K562 (cell line): ENCODE results near the gene BLM. TPM values are rescaled to one million over a fixed set of nuclear protein-coding genes. Genes with fewer than 3 reads are reported as not detected.

Source experiments
- ATF7 ChIP-seq: fragments of 450-650 bp; IDR thresholded peaks from 2 replicates; pipeline ENCODE4 v1.7.1; 2014; ENCODE audit warnings: mild to moderate bottlenecking, moderate library complexity
- CBFA2T2 ChIP-seq: fragments of 450-650 bp; conservative IDR thresholded peaks from 2 replicates; pipeline ENCODE4 v1.6.1; 2017; ENCODE audit warnings: mild to moderate bottlenecking
- CCNT2 ChIP-seq: IDR thresholded peaks from 2 replicates; pipeline ENCODE4 v1.6.1; 2011; ENCODE audit warnings: borderline replicate concordance, low read depth, mild to moderate bottlenecking, moderate library complexity, mixed read lengths, low read length; ENCODE audit not compliant: insufficient read length; ENCODE audit errors: extremely low read depth
- ERF ChIP-seq: fragments of 450-650 bp; formaldehyde crosslinking; IDR thresholded peaks from 2 replicates; pipeline ENCODE4 v1.4.0; 2020; ENCODE audit warnings: mild to moderate bottlenecking, mixed read lengths
- FIP1L1 ChIP-seq: fragments of 200-400 bp; formaldehyde crosslinking; IDR thresholded peaks from 2 replicates; pipeline ENCODE4 v1.6.1; 2018; ENCODE audit warnings: mild to moderate bottlenecking, low read depth, low read length; ENCODE audit not compliant: poor library complexity, severe bottlenecking
- HNRNPH1 ChIP-seq: fragments of 200-400 bp; formaldehyde crosslinking; optimal IDR thresholded peaks from 2 replicates; pipeline ENCODE3; 2017; ENCODE audit warnings: low read depth, mild to moderate bottlenecking, low read length, moderate library complexity
- PPARD ChIP-seq: fragments of 250-450 bp; sonication (Bioruptor Pico); IDR thresholded peaks from 2 replicates; pipeline ENCODE4 v1.8.0; 2022; ENCODE audit warnings: inconsistent platforms, mild to moderate bottlenecking, moderate library complexity
- RBM17 ChIP-seq: fragments of 200-400 bp; formaldehyde crosslinking; IDR thresholded peaks from 2 replicates; pipeline ENCODE4 v1.6.1; 2017; ENCODE audit warnings: low read depth, mild to moderate bottlenecking, low read length, borderline replicate concordance
- TCF7 ChIP-seq: sonication (generic); IDR thresholded peaks from 2 replicates; pipeline ENCODE4 v1.6.1; 2016; ENCODE audit warnings: antibody characterized with exemption, borderline replicate concordance
- ZBED1 ChIP-seq: IDR thresholded peaks from 2 replicates; pipeline ENCODE4 v1.6.1; 2014
- ZBTB1 ChIP-seq: sonication (generic); formaldehyde crosslinking; IDR thresholded peaks from 2 replicates; pipeline ENCODE4 v1.8.1; 2023; ENCODE audit warnings: missing genetic modification reagents, low read depth, mild to moderate bottlenecking, borderline replicate concordance
- ZNF274 ChIP-seq: IDR thresholded peaks from 2 replicates; pipeline ENCODE4 v1.6.1; 2011; ENCODE audit warnings: low read depth, mild to moderate bottlenecking, low read length, moderate library complexity, borderline replicate concordance
- ZNF41 ChIP-seq: fragments of 250-450 bp; sonication (Bioruptor Pico); conservative IDR thresholded peaks from 2 replicates; pipeline ENCODE4 v1.4.0; 2020; ENCODE audit warnings: mild to moderate bottlenecking
- ZNF436 ChIP-seq: fragments of 250-450, 450-650 bp; sonication (Bioruptor Pico); formaldehyde crosslinking; IDR thresholded peaks from 2 replicates; pipeline ENCODE4 v1.7.0; 2020; ENCODE audit warnings: mild to moderate bottlenecking
- polyA plus RNA-seq, 8 experiments: library from polyadenylated mRNA; depleted of rRNA in 4 of 8; stranded (reverse) in 5 of 8; unstranded in 3 of 8; fragments of >200 nt; fragmentation: Nextera tagmentation in 2 of 8; fragmentation: Illumina TruSeq in 1 of 8; extraction: Ambion mirVana in 2 of 8; extraction: Trizol in 1 of 8; gene quantifications; 2 replicates each; pipeline versions ENCODE4 v1.2.1 to v1.2.3, GENCODE V29; 2011 to 2014; ENCODE audit warnings: inconsistent platforms in 1 of 8, missing spikeins in 1 of 8
- total RNA-seq, 7 experiments: library from RNA; depleted of rRNA in 6 of 7; stranded (reverse); fragments of >200 nt in 6 of 7; fragmentation: Illumina TruSeq in 2 of 7; extraction: Trizol in 2 of 7; gene quantifications; 2 replicates each; pipeline versions ENCODE4 v1.2.1 to v1.2.3, GENCODE V29; 2011 to 2021; ENCODE audit warnings: low replicate concordance in 1 of 7
- TF ChIP-seq, protein P1 (sequence below): fragments of 450-650 bp; IDR thresholded peaks from 2 replicates; pipeline ENCODE4 v1.6.1; 2016; ENCODE audit warnings: mild to moderate bottlenecking
- TF ChIP-seq, protein P2 (sequence below): sonication (generic); formaldehyde crosslinking; IDR thresholded peaks from 2 replicates; pipeline ENCODE4 v1.8.0; 2022; ENCODE audit warnings: missing genetic modification reagents, mild to moderate bottlenecking, borderline replicate concordance
- TF ChIP-seq, protein P3 (sequence below): sonication (generic); formaldehyde crosslinking; IDR thresholded peaks from 2 replicates; pipeline ENCODE4 v1.9.0; 2022; ENCODE audit warnings: mild to moderate bottlenecking, missing genetic modification reagents
- TF ChIP-seq, protein P4 (sequence below): fragments of 450-650 bp; IDR thresholded peaks from 2 replicates; pipeline ENCODE4 v1.6.1; 2014; ENCODE audit warnings: low read depth, mild to moderate bottlenecking, moderate library complexity, borderline replicate concordance
- TF ChIP-seq, protein P5 (sequence below), 2 experiments: fragments of 450-650 bp in 1 of 2; IDR thresholded peaks; 2 replicates each; pipeline ENCODE4 v1.6.1; 2011 to 2017; ENCODE audit warnings: low read depth in 2 of 2, antibody characterized with exemption in 1 of 2, borderline replicate concordance in 1 of 2, low read length in 1 of 2, mild to moderate bottlenecking in 1 of 2, mixed read lengths in 1 of 2; ENCODE audit not compliant: control insufficient read depth in 1 of 2

Gene BLM
- total and polyA plus RNA-seq, 9 of the 15 experiments (the other 6 are each of a cell fraction or from before 2014, with no cell fraction given): 21.0 to 56.0 (median 43.9) TPM

DNA sequence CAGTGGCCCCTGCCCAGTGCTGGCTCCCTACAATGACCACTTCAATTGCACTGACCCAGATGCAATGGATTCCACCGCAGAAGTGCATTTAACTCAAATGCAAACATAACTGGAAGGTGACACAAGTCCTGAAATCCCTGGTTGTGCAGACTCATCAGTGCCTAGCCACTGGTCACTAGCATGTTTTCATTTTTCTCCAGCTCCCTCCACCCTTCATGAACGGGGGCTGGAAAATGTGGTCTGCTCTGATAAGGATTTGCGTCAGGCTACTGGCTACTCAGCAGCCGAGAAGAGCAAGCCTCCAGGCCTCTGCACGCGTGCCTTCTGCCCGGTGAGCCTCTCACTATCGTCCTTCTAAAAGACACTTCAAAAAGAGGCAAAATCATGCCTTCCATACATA, 123.8 kb downstream of the BLM start (continued):
- TF ChIP-seq, protein P1, sequence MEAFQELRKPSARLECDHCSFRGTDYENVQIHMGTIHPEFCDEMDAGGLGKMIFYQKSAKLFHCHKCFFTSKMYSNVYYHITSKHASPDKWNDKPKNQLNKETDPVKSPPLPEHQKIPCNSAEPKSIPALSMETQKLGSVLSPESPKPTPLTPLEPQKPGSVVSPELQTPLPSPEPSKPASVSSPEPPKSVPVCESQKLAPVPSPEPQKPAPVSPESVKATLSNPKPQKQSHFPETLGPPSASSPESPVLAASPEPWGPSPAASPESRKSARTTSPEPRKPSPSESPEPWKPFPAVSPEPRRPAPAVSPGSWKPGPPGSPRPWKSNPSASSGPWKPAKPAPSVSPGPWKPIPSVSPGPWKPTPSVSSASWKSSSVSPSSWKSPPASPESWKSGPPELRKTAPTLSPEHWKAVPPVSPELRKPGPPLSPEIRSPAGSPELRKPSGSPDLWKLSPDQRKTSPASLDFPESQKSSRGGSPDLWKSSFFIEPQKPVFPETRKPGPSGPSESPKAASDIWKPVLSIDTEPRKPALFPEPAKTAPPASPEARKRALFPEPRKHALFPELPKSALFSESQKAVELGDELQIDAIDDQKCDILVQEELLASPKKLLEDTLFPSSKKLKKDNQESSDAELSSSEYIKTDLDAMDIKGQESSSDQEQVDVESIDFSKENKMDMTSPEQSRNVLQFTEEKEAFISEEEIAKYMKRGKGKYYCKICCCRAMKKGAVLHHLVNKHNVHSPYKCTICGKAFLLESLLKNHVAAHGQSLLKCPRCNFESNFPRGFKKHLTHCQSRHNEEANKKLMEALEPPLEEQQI: peak; percentile 52; the same call in 1 of the 2 replicates
- TF ChIP-seq, protein P2, sequence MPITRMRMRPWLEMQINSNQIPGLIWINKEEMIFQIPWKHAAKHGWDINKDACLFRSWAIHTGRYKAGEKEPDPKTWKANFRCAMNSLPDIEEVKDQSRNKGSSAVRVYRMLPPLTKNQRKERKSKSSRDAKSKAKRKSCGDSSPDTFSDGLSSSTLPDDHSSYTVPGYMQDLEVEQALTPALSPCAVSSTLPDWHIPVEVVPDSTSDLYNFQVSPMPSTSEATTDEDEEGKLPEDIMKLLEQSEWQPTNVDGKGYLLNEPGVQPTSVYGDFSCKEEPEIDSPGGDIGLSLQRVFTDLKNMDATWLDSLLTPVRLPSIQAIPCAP (CRISPR knock-in tag): no peak
- TF ChIP-seq FIP1L1 (no peak), CBFA2T2 (peak; percentile 94), PPARD (CRISPR knock-in tag) (no peak), HNRNPH1 (no peak), ZBTB1 (no peak), ZNF436 (CRISPR knock-in tag) (no peak), CCNT2 (peak; percentile 94), ZNF274 (no peak; the same call in 1 of the 2 replicates), ZNF41 (no peak), TCF7 (no peak), ATF7 (peak; percentile 91), ERF (CRISPR knock-in tag) (no peak), ZBED1 (no peak), RBM17 (no peak)
- TF ChIP-seq, protein P3, sequence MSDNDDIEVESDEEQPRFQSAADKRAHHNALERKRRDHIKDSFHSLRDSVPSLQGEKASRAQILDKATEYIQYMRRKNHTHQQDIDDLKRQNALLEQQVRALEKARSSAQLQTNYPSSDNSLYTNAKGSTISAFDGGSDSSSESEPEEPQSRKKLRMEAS: peak; percentile 72
- TF ChIP-seq, protein P4, sequence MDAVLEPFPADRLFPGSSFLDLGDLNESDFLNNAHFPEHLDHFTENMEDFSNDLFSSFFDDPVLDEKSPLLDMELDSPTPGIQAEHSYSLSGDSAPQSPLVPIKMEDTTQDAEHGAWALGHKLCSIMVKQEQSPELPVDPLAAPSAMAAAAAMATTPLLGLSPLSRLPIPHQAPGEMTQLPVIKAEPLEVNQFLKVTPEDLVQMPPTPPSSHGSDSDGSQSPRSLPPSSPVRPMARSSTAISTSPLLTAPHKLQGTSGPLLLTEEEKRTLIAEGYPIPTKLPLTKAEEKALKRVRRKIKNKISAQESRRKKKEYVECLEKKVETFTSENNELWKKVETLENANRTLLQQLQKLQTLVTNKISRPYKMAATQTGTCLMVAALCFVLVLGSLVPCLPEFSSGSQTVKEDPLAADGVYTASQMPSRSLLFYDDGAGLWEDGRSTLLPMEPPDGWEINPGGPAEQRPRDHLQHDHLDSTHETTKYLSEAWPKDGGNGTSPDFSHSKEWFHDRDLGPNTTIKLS: no peak; the same call in 1 of the 2 replicates
- TF ChIP-seq, protein P5, sequence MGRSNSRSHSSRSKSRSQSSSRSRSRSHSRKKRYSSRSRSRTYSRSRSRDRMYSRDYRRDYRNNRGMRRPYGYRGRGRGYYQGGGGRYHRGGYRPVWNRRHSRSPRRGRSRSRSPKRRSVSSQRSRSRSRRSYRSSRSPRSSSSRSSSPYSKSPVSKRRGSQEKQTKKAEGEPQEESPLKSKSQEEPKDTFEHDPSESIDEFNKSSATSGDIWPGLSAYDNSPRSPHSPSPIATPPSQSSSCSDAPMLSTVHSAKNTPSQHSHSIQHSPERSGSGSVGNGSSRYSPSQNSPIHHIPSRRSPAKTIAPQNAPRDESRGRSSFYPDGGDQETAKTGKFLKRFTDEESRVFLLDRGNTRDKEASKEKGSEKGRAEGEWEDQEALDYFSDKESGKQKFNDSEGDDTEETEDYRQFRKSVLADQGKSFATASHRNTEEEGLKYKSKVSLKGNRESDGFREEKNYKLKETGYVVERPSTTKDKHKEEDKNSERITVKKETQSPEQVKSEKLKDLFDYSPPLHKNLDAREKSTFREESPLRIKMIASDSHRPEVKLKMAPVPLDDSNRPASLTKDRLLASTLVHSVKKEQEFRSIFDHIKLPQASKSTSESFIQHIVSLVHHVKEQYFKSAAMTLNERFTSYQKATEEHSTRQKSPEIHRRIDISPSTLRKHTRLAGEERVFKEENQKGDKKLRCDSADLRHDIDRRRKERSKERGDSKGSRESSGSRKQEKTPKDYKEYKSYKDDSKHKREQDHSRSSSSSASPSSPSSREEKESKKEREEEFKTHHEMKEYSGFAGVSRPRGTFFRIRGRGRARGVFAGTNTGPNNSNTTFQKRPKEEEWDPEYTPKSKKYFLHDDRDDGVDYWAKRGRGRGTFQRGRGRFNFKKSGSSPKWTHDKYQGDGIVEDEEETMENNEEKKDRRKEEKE (IDR thresholded peaks at IDR 0.05; ENCODE audit: borderline replicate concordance in 1 of 2, control insufficient read depth in 1 of 2, low read depth in 2 of 2, low read length in 1 of 2): no peak
